Adrenal gland (tissue), 5 donors: ENCODE data around the gene OR11H6.
"Not testable (repeated sequence)": the region's sequence is repeated elsewhere in the genome, so short reads cannot be mapped to it uniquely, and the experiment has no call there.

ENCODE experiments used
- CTCF ChIP-seq, 6 experiments: fragments of 450-650 bp in 4 of 6; fragments of 200-600 bp in 2 of 6; sonication (generic) in 1 of 6; IDR thresholded peaks; 1 replicate in 5 of 6; 2 replicates in 1 of 6; pipeline versions ENCODE4 v1.5.1 to v1.8.0; 2016 to 2021; ENCODE audit warnings: antibody characterized with exemption in 6 of 6, mild to moderate bottlenecking in 2 of 6, moderate library complexity in 1 of 6
- POLR2A ChIP-seq, 2 donors: fragments of 450-650 bp; IDR thresholded peaks; one replicate each; pipeline ENCODE4 v1.6.1; 2017; ENCODE audit warnings: antibody characterized with exemption in 2 of 2, mild to moderate bottlenecking in 2 of 2, moderate library complexity in 1 of 2
- donor health status: DM: no; HTN: no; CAD: no.

GRCh38 chr14:20212406-20212805 is 11.1 kb upstream of the OR11H6 start:
- not testable (repeated sequence) for TF ChIP-seq CTCF, POLR2A (IDR thresholded peaks at IDR 0.05)
